Endothelial cell of umbilical vein (primary cell): Measurements from ENCODE around the gene GRM5.
"Not testable (repeated sequence)": the region's sequence is repeated elsewhere in the genome, so short reads cannot be mapped to it uniquely, and the experiment has no call there.

Experiments
- EZH2 ChIP-seq: IDR thresholded peaks from 2 replicates; pipeline ENCODE4 v1.6.1; 2012; ENCODE audit warnings: borderline replicate concordance, low read depth, mild to moderate bottlenecking, moderate library complexity, low read length, inconsistent platforms; ENCODE audit not compliant: severe bottlenecking
- FOS ChIP-seq: IDR thresholded peaks from 2 replicates; pipeline ENCODE4 v1.6.1; 2011; ENCODE audit warnings: mild to moderate bottlenecking, low read length, moderate library complexity, borderline replicate concordance; ENCODE audit not compliant: insufficient read depth
- GATA2 ChIP-seq: IDR thresholded peaks from 2 replicates; pipeline ENCODE4 v1.7.0; 2011; ENCODE audit warnings: low read depth, mild to moderate bottlenecking, moderate library complexity, mixed read lengths, low read length; ENCODE audit not compliant: insufficient read length, insufficient read depth
- JUN ChIP-seq: IDR thresholded peaks from 2 replicates; pipeline ENCODE4 v1.6.1; 2011; ENCODE audit warnings: borderline replicate concordance, low read depth; ENCODE audit not compliant: insufficient read length, insufficient read depth
- MYC ChIP-seq: IDR thresholded peaks from one replicate; pipeline ENCODE4 v1.6.1; 2011; ENCODE audit warnings: mild to moderate bottlenecking, low read depth, low read length
- POLR2A ChIP-seq: IDR thresholded peaks from 2 replicates; pipeline ENCODE4 v1.6.1; 2012; ENCODE audit warnings: low read depth, mild to moderate bottlenecking, control low read depth, low read length
- POLR2AphosphoS5 ChIP-seq: IDR thresholded peaks from 2 replicates; pipeline ENCODE4 v1.6.1; 2012; ENCODE audit warnings: low read depth, mild to moderate bottlenecking, control low read depth, low read length, moderate library complexity; ENCODE audit not compliant: insufficient read depth
- TF ChIP-seq, protein P1 (sequence below), 2 donors: IDR thresholded peaks; 1 replicate in 1 of 2; 2 replicates in 1 of 2; pipeline ENCODE4 v1.5.1; 2011; ENCODE audit warnings: low read length in 2 of 2, mild to moderate bottlenecking in 2 of 2, moderate library complexity in 2 of 2, control low read depth in 1 of 2, inconsistent platforms in 1 of 2, low read depth in 1 of 2; ENCODE audit not compliant: insufficient read depth in 1 of 2; ENCODE audit errors: extremely low read depth in 1 of 2
- TF ChIP-seq, protein P2 (sequence below): IDR thresholded peaks from 2 replicates; pipeline ENCODE4 v1.6.1; 2011; ENCODE audit not compliant: insufficient read depth, insufficient read length

DNA sequence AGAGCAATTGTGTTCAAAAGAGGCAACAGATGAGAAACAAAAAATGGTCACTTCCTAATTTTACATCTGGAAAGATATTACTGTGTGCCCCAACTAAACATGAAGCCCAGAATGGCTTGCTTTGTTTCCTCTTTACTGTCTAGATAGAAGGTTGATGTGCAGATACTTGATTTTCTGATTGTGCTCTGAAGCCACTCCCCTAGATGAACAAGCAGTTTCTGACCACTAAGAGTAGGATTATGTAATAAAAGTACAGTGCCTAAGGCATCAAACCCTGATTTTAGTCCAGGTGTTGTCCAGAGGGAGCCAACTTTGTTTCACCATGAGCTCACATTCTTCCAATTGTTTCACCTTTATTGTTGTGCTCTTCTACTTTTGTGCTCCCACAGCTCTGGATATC, 116.9 kb downstream of the GRM5 start:
- TF ChIP-seq POLR2A, EZH2, FOS, MYC, JUN, POLR2AphosphoS5, GATA2: not testable (repeated sequence)
- TF ChIP-seq, protein P1, sequence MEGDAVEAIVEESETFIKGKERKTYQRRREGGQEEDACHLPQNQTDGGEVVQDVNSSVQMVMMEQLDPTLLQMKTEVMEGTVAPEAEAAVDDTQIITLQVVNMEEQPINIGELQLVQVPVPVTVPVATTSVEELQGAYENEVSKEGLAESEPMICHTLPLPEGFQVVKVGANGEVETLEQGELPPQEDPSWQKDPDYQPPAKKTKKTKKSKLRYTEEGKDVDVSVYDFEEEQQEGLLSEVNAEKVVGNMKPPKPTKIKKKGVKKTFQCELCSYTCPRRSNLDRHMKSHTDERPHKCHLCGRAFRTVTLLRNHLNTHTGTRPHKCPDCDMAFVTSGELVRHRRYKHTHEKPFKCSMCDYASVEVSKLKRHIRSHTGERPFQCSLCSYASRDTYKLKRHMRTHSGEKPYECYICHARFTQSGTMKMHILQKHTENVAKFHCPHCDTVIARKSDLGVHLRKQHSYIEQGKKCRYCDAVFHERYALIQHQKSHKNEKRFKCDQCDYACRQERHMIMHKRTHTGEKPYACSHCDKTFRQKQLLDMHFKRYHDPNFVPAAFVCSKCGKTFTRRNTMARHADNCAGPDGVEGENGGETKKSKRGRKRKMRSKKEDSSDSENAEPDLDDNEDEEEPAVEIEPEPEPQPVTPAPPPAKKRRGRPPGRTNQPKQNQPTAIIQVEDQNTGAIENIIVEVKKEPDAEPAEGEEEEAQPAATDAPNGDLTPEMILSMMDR (IDR thresholded peaks at IDR 0.05; ENCODE audit: extremely low read depth in 1 of 2, insufficient read depth in 1 of 2, low read depth in 1 of 2, low read length in 2 of 2) = not testable (repeated sequence)
- TF ChIP-seq, protein P2, sequence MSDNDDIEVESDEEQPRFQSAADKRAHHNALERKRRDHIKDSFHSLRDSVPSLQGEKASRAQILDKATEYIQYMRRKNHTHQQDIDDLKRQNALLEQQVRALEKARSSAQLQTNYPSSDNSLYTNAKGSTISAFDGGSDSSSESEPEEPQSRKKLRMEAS = not testable (repeated sequence)
